Measurements from ENCODE around the gene PRR15L. TPM values are rescaled to one million over a fixed set of nuclear protein-coding genes. Genes with fewer than 3 reads are reported as not detected.

The PRR15L gene
- total and polyA plus RNA-seq, 2 of the 8 experiments (the other 6 are each of a cell fraction or from before 2014, with no cell fraction given), result 0.26 to 1.1 TPM

DNA sequence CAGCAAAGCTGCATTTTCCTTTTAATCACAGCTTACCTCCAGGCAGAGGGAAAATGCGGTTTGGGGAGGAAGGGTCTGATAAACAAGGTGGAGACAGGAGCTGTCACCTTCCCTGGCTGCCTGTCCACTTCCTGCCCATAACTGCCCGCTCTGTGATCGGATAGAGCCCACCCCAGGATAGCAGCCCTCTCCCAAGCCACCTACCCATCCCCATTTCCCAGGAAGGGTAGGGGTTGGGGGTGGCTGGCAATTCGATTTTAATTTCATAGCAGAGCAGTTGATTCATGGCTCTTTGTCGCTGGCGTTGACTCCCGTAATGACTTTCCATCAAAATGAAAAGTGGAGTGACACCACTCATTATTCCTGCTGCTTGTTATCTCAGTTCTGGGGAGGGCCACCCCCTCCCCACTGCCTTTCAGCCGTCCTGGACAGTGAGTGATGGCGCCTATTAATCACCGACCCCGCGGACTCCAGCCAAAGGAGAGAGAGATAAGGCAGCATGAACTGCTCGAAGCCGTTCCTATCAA, 24.5 kb upstream of the PRR15L start:
- no peak overlapping the region for H3K27ac ChIP-seq (ENCODE audit: low read depth, low read length)
- POLR2A ChIA-PET (ENCODE audit: partially characterized antibody), result interaction anchor here (1.2 to 3.6 kb wide), 5 partner anchors 11 to 36 kb away, joined by 4 to 17 read pairs (median 7); partner anchors contain the start of gene CDK5RAP3
- TF ChIP-seq, protein P1, sequence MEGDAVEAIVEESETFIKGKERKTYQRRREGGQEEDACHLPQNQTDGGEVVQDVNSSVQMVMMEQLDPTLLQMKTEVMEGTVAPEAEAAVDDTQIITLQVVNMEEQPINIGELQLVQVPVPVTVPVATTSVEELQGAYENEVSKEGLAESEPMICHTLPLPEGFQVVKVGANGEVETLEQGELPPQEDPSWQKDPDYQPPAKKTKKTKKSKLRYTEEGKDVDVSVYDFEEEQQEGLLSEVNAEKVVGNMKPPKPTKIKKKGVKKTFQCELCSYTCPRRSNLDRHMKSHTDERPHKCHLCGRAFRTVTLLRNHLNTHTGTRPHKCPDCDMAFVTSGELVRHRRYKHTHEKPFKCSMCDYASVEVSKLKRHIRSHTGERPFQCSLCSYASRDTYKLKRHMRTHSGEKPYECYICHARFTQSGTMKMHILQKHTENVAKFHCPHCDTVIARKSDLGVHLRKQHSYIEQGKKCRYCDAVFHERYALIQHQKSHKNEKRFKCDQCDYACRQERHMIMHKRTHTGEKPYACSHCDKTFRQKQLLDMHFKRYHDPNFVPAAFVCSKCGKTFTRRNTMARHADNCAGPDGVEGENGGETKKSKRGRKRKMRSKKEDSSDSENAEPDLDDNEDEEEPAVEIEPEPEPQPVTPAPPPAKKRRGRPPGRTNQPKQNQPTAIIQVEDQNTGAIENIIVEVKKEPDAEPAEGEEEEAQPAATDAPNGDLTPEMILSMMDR (IDR thresholded peaks at IDR 0.05; ENCODE audit: control extremely low read depth in 1 of 3, insufficient read depth in 1 of 3, low read depth in 1 of 3, low read length in 3 of 3), result no peak
- TF ChIP-seq SIRT6 (IDR thresholded peaks at IDR 0.05; ENCODE audit: low read length), result no peak
- no peak for TF ChIP-seq SP1 (IDR thresholded peaks at IDR 0.05; ENCODE audit: low read depth, low read length)

More for the DNA sequence above, 24.5 kb upstream of the PRR15L start:
- H2AFZ ChIP-seq (ENCODE audit: low read length), result no peak overlapping the region
- no peak overlapping the region for H2BK12ac ChIP-seq (ENCODE audit: low read depth, low read length)
- H4K20me1 ChIP-seq (replicated peaks in 1 of 2; ENCODE audit: control insufficient read depth in 1 of 2, insufficient read depth in 2 of 2, low read length in 2 of 2), result no peaks in the 10 kb centered on the region
- no peak for DNase-seq (ENCODE audit: low read depth in 1 of 2, low spot score in 2 of 2)
- no peak overlapping the region for H3K4me3 ChIP-seq (ENCODE audit: extremely low read depth in 1 of 4, insufficient read depth in 2 of 4, low read depth in 3 of 4, low read length in 4 of 4)
- H3K23me2 ChIP-seq (ENCODE audit: low read depth, low read length), result no peaks in the 10 kb centered on the region
- FAIRE-seq, result no peak
- CTCF ChIA-PET (ENCODE audit: partially characterized antibody), result interaction anchor here (1.2 to 40.5 kb wide), 7 partner anchors 9 to 137 kb away, joined by 3 to 1010 read pairs (median 7); partner anchors contain the start of genes CDK5RAP3, PNPO and PRR15L
- H3K9ac ChIP-seq (replicated peaks in 1 of 4; ENCODE audit: extremely low read depth in 1 of 4, low read depth in 3 of 4, low read length in 3 of 4), result no peak overlapping the region
- no peak overlapping the region for H3K4me2 ChIP-seq (ENCODE audit: insufficient read depth in 1 of 2, low read depth in 2 of 2, low read length in 2 of 2)
- H3K4me1 ChIP-seq (replicated peaks in 1 of 4; ENCODE audit: control insufficient read depth in 3 of 4, insufficient read depth in 4 of 4, low read length in 3 of 4), result peaks cover 0 to 7% (median 3%) of the 10 kb centered on the region in 4 experiments; a peak in 5 of 7 replicates
- H4K5ac ChIP-seq (ENCODE audit: insufficient read length, low read depth, low read length), result no peak overlapping the region
- H2BK15ac ChIP-seq (ENCODE audit: low read length), result no peak overlapping the region
- H3K18ac ChIP-seq (ENCODE audit: extremely low read depth, low read length), result no peak overlapping the region
- no peak overlapping the region for H4K8ac ChIP-seq (ENCODE audit: extremely low read depth, insufficient read depth, low read length)
- H3K4ac ChIP-seq (replicated peaks; ENCODE audit: insufficient read length, low read depth, low read length), result no peak overlapping the region
- H2BK120ac ChIP-seq (replicated peaks; ENCODE audit: low read depth, low read length), result no peak overlapping the region
- no peak overlapping the region for H2AK5ac ChIP-seq (ENCODE audit: low read depth, low read length)
- H2BK5ac ChIP-seq (ENCODE audit: low read depth, low read length), result no peak overlapping the region
- no peak overlapping the region for H3K14ac ChIP-seq (ENCODE audit: insufficient read length)
- H3K56ac ChIP-seq (replicated peaks; ENCODE audit: insufficient read length, low read depth, low read length), result no peak overlapping the region
- H3K79me1 ChIP-seq (ENCODE audit: low read depth, low read length), result peaks cover 3% of the 10 kb centered on the region; the same call in 1 of the 2 replicates
- H3K9me3 ChIP-seq (ENCODE audit: insufficient read depth in 2 of 2, low read depth in 1 of 2, low read length in 1 of 2), result no peaks in the 10 kb centered on the region
- H3K23ac ChIP-seq (ENCODE audit: insufficient read length), result no peak overlapping the region
- H2BK20ac ChIP-seq (ENCODE audit: low read length), result no peak overlapping the region
- H4K91ac ChIP-seq (replicated peaks; ENCODE audit: insufficient read length, low read length), result no peak overlapping the region
- 96% methylated on average over 14 of the region's 14 CpGs; no CpG with 5 or more reads in 1 of the 2 experiments for WGBS, 2 experiments (ENCODE audit: extremely low coverage in 1 of 2, insufficient coverage in 1 of 2, insufficient read length in 1 of 2, insufficient replicate concordance in 2 of 2, low coverage in 1 of 2, low lambda C conversion rate in 2 of 2, missing lambda C conversion rate in 1 of 2)
- peaks cover 19 to 63% (median 41%) of the 10 kb centered on the region in 4 experiments; a peak in 7 of 8 replicates for H3K36me3 ChIP-seq (ENCODE audit: control insufficient read depth in 2 of 4, insufficient read depth in 4 of 4, low read length in 3 of 4)
- H3K79me2 ChIP-seq (ENCODE audit: control insufficient read depth in 1 of 2, insufficient read depth in 2 of 2, low read length in 2 of 2), result no peaks in the 10 kb centered on the region
- no peaks in the 10 kb centered on the region for H3K27me3 ChIP-seq (replicated peaks in 1 of 4; ENCODE audit: control insufficient read depth in 3 of 4, extremely low read depth in 1 of 4, insufficient read depth in 3 of 4, low read length in 3 of 4)

All from H1 (cell line).